Esophagus squamous epithelium (tissue), 4 donors: ENCODE data around the gene SLC46A2.

Experiments
- CTCF ChIP-seq, 6 experiments: fragments of 450-650 bp in 4 of 6; fragments of 200-600 bp in 2 of 6; sonication (generic) in 2 of 6; IDR thresholded peaks; one replicate each; pipeline ENCODE4 v1.5.1; 2016 to 2019; ENCODE audit warnings: antibody characterized with exemption in 6 of 6, mild to moderate bottlenecking in 4 of 6, moderate library complexity in 4 of 6
- POLR2A ChIP-seq, 4 donors: fragments of 450-650 bp; IDR thresholded peaks; one replicate each; pipeline ENCODE4 v1.6.1; 2017; ENCODE audit warnings: antibody characterized with exemption in 4 of 4, mild to moderate bottlenecking in 4 of 4, moderate library complexity in 3 of 4

GRCh38 chr9:112854657-112855056, 36.0 kb downstream of the SLC46A2 start:
- no peak for TF ChIP-seq CTCF (IDR thresholded peaks at IDR 0.05)
- no peak for TF ChIP-seq POLR2A (IDR thresholded peaks at IDR 0.05)
